Mucosa of rectum (tissue), 2 donors: Measurements from ENCODE around the gene ZNF318.

Experiments used
- H3K27ac ChIP-seq, 2 donors: one replicate each; pipeline ENCODE4 v1.7.0; 2013; ENCODE audit warnings: inconsistent platforms in 2 of 2, low read depth in 2 of 2, low read length in 2 of 2
- H3K27me3 ChIP-seq, 2 donors: one replicate each; pipeline ENCODE4 v1.7.0; 2013; ENCODE audit warnings: low read length in 2 of 2; ENCODE audit not compliant: control insufficient read depth in 2 of 2, insufficient read depth in 2 of 2
- H3K36me3 ChIP-seq, 2 donors: one replicate each; pipeline ENCODE4 v1.7.0; 2013; ENCODE audit warnings: low read length in 2 of 2; ENCODE audit not compliant: control insufficient read depth in 2 of 2, insufficient read depth in 2 of 2
- H3K4me1 ChIP-seq, 2 donors: one replicate each; pipeline ENCODE4 v1.7.0; 2013; ENCODE audit warnings: low read length in 2 of 2, mild to moderate bottlenecking in 1 of 2; ENCODE audit not compliant: control insufficient read depth in 2 of 2, insufficient read depth in 2 of 2
- H3K4me3 ChIP-seq, 2 donors: one replicate each; pipeline ENCODE4 v1.7.0; 2013; ENCODE audit warnings: low read length in 2 of 2
- H3K9ac ChIP-seq, 2 donors: one replicate each; pipeline ENCODE4 v1.7.0; 2013; ENCODE audit warnings: low read length in 2 of 2, low read depth in 1 of 2, mild to moderate bottlenecking in 1 of 2
- H3K9me3 ChIP-seq, 2 donors: one replicate each; pipeline ENCODE4 v1.7.0; 2013; ENCODE audit warnings: low read length in 2 of 2; ENCODE audit not compliant: control insufficient read depth in 2 of 2
- donor health status: healthy.
- donor health status: Normal muscosa, but diverticular disease.

The ZNF318 gene

GRCh38 chr6:43339168-43339567 lies 30.3 kb downstream of the ZNF318 start:
- Histone ChIP-seq H3K4me1 (peaks cover 5 to 21% of the 10 kb centered on the region in 2 donors), H3K36me3 (peaks cover 33 to 47% of the 10 kb centered on the region in 2 donors), H3K9ac (no peak overlapping the region), H3K4me3 (no peak overlapping the region), H3K27ac (no peak overlapping the region), H3K9me3 (no peaks in the 10 kb centered on the region), H3K27me3 (no peaks in the 10 kb centered on the region)

DNA sequence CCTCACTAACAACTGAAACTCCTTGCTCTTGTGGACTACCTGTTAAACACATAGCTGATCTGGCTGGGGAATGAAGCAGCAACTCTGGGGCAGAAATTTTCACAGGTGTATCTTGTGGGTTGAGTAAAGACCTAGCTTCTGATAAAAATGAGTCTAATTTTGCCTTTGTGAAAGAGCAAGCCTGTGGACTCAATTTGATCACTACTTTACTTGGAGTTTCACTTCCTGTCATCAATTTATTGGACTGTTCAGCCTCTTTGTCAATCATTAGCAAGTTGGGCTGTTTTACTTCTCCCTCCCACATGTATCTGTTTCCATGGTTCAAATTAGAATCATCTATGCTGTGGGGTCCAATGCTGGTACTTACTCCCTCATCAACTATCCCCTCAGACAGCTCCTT lies 31.2 kb downstream of the ZNF318 start:
- Histone ChIP-seq H3K4me1 (peaks cover 5 to 23% of the 10 kb centered on the region in 2 donors), H3K27ac (no peak overlapping the region), H3K9me3 (no peaks in the 10 kb centered on the region), H3K27me3 (no peaks in the 10 kb centered on the region), H3K4me3 (no peak overlapping the region), H3K9ac (no peak overlapping the region), H3K36me3 (peaks cover 29 to 47% of the 10 kb centered on the region in 2 donors)

GRCh38 chr6:43336382-43336781 lies 33.1 kb downstream of the ZNF318 start:
- Histone ChIP-seq H3K9me3 (no peaks in the 10 kb centered on the region), H3K36me3 (peaks cover 19 to 33% of the 10 kb centered on the region in 2 donors), H3K27ac (no peak overlapping the region), H3K9ac (no peak overlapping the region), H3K27me3 (no peaks in the 10 kb centered on the region), H3K4me3 (no peak overlapping the region), H3K4me1 (peaks cover 5 to 23% of the 10 kb centered on the region in 2 donors)

GRCh38 chr6:43335469-43335868 lies 34.0 kb downstream of the ZNF318 start:
- peak overlapping the region; percentile 49 to 54 for H3K27ac ChIP-seq

GRCh38 chr6:43334466-43335095 lies 34.9 kb downstream of the ZNF318 start:
- Histone ChIP-seq H3K27me3 (no peaks in the 10 kb centered on the region), H3K9me3 (no peaks in the 10 kb centered on the region), H3K4me3 (no peak overlapping the region), H3K27ac (peak overlapping the region; percentile 27 to 49), H3K36me3 (peaks cover 13 to 19% of the 10 kb centered on the region in 2 donors), H3K9ac (no peak overlapping the region), H3K4me1 (peaks cover 5 to 23% of the 10 kb centered on the region in 2 donors)

More at GRCh38 chr6:43335469-43335868, 34.0 kb downstream of the ZNF318 start:
- peaks cover 19 to 28% of the 10 kb centered on the region in 2 donors for H3K36me3 ChIP-seq
- peaks cover 5 to 23% of the 10 kb centered on the region in 2 donors for H3K4me1 ChIP-seq
- H3K27me3 ChIP-seq: no peaks in the 10 kb centered on the region
- H3K4me3 ChIP-seq: no peak overlapping the region
- H3K9ac ChIP-seq: peak overlapping the region in 1 of 2 donors; percentile 1
- no peaks in the 10 kb centered on the region for H3K9me3 ChIP-seq

DNA sequence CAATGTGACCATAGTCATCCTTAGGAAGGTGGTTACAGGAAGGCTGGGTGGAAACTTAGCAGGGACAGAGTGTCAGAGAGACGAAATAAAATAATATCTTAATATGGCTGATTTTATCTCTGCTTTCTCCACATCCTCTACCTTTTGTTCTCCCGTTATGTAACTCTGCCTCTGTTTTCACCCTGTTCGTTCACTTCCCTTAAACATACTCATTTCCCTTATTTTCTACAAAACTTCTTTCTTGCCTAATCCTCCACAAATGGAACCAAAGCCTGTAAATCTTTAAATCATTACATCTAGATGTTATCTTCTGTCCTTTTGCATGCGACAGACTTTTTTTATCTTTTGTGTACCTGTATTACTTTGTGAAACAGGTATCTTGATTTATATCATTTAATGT lies 37.6 kb downstream of the ZNF318 start:
- no peak overlapping the region for H3K4me3 ChIP-seq
- H3K4me1 ChIP-seq: peaks cover 5 to 23% of the 10 kb centered on the region in 2 donors
- peaks cover 0 to 2% of the 10 kb centered on the region in 2 donors for H3K36me3 ChIP-seq
- no peak overlapping the region for H3K27ac ChIP-seq
- H3K27me3 ChIP-seq: no peaks in the 10 kb centered on the region
- H3K9me3 ChIP-seq: no peaks in the 10 kb centered on the region
- no peak overlapping the region for H3K9ac ChIP-seq

- Histone ChIP-seq H3K27ac (no peak overlapping the region), H3K36me3 (peaks cover 0 to under 1% of the 10 kb centered on the region in 2 donors), H3K4me3 (no peak overlapping the region), H3K4me1 (peaks cover 5 to 22% of the 10 kb centered on the region in 2 donors), H3K27me3 (no peaks in the 10 kb centered on the region), H3K9me3 (no peaks in the 10 kb centered on the region), H3K9ac (no peak overlapping the region)
These were observed 38.0 kb downstream of the ZNF318 start for GRCh38 chr6:43331470-43331869.

- Histone ChIP-seq H3K36me3 (no peaks in the 10 kb centered on the region), H3K9me3 (no peaks in the 10 kb centered on the region), H3K27ac (no peak overlapping the region)
These were observed 40.9 kb downstream of the ZNF318 start for GRCh38 chr6:43328528-43328927.

DNA sequence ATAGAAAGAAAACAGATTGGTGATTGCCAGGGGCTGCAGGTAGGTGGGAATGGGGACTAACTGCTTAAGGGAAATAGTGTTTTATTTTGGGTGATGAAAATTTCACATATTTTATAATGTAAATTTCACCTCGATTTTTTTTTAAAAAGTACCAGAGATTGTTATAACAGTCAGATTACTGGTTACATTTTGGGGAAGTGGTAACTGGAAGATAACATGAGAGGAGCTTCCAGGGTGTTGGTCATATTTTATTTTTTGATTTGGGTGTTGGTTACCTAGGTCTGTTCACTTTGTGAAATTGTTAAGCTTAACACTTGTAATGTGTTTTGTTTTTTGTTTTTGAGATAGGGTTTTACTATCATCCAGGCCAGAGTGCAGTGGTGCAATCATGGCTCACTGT lies 43.6 kb downstream of the ZNF318 start:
- Histone ChIP-seq H3K36me3 (no peaks in the 10 kb centered on the region), H3K27ac (no peak overlapping the region), H3K27me3 (no peaks in the 10 kb centered on the region), H3K9ac (no peak overlapping the region), H3K9me3 (no peaks in the 10 kb centered on the region), H3K4me1 (no peaks in the 10 kb centered on the region), H3K4me3 (no peak overlapping the region)

More at GRCh38 chr6:43328528-43328927, 40.9 kb downstream of the ZNF318 start:
- Histone ChIP-seq H3K9ac (no peak overlapping the region), H3K4me3 (no peak overlapping the region), H3K4me1 (no peaks in the 10 kb centered on the region), H3K27me3 (no peaks in the 10 kb centered on the region)

DNA sequence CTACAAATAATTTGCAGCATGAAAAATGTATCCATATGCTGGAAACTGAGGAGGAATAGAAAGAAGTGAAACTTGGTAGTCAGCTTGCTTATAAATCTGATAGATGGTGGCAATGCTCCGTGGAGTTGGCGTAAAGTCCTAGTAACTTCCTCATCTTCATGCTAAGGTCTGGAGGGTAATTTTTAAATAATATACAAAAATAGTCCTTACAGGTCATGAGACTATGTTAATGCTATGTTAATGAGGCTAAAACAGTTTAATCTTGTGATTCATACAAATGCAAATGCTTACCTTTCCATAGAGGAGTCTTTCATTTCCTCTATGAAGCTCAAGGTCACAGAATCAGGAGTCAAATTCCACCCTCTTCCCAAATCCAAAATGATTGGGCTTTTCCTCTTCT lies 51.4 kb downstream of the ZNF318 start:
- H3K27me3 ChIP-seq: no peaks in the 10 kb centered on the region
- H3K27ac ChIP-seq: no peak overlapping the region
- no peaks in the 10 kb centered on the region for H3K36me3 ChIP-seq
- H3K4me1 ChIP-seq: peaks cover 0 to 8% of the 10 kb centered on the region in 2 donors
- H3K4me3 ChIP-seq: no peak overlapping the region
- no peak overlapping the region for H3K9ac ChIP-seq
- H3K9me3 ChIP-seq: no peaks in the 10 kb centered on the region
